SKM-1 treated with dmso at 0.1 percent for 144 hours (cell line): ENCODE data around the gene PODXL.
A peak's percentile ranks its signal among the peaks of the same experiment; 100 is the strongest.

Experiments used
- DNase-seq: peaks from one replicate; lab custom pipeline; 2025; ENCODE audit not compliant: unreplicated experiment; lab: John Stamatoyannopoulos, UW

Gene PODXL

DNA sequence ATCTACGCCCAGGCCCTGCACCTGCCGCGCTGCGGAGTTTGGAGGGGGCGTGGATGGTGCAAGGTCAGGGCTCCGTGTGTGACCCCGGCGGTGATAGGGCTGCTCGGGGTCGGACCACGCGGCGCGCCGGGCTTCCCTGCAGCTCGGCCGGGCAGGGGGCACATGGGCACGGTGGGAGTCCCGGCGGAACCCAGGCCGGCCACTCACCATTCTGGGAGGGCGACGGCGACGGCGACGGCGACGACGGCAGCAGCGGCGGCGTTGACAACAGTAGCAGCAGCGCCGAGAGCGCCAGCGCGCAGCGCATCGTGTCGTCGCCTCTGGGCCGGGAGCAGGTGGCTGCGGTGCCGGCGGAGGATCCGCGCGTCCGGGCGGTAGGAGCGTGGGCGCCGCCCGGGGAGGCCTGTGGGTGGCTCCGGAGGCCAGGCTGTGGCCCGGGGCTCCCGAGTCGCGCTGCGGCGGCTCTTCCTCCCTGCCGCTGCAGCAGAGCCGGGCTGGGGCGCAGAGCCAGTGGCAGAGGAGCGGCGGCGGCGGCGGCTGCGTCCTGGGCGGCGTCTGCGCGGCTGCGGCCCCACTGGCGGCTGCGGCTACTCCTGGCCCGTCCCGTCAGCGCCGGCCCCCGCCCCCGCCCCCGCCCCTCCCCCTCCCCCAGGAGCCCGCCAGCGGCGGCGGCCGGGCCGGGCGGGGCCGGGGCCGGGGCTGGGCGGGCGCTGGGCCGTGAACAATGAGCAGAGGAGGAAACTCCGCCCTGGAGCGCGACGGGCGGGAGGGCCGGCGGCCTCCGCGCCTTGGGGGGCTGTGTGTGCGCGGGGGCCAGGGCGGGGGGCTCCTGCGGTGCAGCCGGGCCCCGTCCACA is at the start of gene PODXL:
Gene PODXL (minus strand): TSS at position 576 of the 856 bp plus-strand sequence. CDS start 269 bp downstream, at position 307.
- peak; percentile 75 for DNase-seq

DNA sequence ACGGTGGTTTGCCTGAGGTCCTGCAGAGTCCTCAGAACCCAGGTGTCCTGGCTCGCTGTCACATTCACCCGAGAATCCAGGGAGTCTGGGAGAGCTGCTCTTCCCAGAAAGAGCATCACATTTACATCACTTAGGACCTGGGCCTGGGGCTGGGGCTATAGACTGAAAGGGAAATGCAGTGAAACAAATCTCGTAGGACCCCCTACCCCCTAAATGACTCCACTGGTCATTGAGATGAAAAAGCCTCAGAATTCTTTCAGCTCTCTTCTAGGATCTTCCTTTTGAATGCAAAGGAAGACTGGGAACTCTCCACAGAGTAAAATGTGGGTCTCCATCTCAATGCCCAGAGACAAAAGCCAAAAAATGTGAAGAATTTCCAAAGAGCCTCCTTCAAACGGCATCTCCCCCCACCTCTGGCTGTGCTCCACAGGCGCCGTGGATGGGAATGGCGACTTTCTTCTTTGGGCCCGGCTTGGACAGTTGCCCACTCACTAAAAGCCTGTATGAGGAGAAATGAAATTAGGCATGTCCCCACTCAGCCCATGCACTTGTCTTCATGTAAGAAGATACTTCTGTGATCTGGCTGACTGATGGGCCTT is 49.0 kb upstream of the PODXL start:
- DNase-seq: no peak

DNA sequence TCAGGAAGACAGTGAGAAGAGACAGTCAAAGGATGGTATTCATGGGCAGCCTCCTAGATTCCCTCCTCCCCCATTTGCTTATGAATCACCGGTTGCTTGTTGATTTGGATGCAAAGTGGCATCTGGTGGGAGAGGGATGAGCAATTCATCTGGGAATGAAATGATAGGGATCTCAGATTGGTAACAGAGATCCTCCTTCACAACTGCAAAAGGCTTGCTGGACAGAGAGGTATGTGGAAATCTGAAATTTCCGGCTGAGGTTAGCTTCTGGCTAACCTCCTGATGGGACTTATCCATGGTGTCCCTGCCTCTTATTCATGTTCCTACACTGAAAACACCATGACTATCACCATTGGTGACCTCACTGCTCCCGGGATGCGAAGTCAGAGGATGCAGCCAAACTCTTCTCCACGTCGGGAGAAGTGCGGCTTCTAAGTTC is 48.4 kb upstream of the PODXL start:
- DNase-seq: no peak

DNA sequence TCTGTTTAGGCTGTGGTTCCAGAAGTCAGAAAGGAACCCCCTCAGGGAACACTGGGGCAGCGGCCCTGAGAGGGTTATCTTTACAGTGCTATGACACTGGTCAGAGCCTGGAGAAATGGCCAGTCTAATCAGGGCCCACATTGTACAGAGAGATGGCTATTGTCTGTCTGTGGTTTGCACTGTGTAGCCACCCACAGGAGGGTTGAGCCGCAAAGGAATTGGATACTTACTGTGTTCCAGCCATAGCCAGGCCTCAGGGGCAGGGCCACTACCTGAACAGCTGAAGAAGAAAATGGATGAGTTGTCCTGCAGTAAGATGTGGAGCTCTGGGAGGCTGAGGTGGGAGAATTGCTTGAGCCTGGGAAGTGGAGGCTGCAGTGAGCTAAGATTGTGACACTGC is 47.5 kb upstream of the PODXL start:
- no peak for DNase-seq

DNA sequence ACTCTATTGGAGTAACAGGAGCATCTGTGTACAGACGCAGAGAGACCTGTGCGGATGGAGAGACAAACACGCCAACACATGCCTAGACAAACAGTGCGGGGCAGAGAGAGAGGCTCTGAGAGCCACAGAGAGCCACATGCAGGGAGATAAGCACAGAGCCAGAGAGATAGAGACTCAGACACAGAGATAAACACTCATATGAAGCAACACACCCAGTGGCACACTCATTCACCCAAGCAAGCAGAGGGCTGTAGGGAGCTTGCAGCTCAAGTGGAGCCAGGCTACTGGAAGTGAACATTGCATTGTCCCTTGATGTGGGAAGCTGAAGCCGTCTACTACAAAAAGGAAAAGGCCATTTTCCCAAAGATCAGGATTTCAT is 46.6 kb upstream of the PODXL start:
- DNase-seq: no peak

DNA sequence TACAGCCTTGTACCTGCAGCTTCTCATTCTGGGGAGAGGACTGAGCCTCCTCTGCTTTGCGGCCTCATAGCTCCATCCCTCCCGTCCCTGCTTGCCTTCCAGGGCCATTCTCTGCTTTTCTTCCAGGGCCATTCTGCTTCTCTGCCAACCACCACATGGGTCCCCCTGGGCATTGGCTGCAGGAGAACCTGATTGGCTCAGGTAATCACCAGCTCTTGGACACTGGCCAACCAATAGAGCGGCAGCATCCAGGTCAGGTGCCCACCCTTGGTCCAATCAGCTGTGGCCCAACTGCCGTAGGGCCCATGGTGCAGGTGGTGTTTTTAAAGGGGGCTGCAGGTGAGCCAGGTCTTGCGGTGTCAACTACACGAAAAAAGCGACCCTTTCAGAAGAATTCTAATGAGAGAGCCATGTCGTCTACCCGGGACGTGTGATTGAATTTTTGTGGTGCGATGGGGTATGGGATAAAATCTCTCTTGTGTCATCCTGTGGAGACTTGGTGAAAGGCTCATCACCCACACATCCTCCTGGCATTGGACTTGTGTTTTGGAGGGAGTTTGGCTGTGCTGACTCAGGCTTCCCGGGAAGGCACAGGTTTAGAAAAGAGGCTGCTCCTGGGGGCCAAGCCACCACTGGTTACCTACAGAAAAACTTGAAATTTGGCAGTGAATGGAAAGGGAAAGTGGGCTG is 46.0 kb upstream of the PODXL start:
- no peak for DNase-seq

DNA sequence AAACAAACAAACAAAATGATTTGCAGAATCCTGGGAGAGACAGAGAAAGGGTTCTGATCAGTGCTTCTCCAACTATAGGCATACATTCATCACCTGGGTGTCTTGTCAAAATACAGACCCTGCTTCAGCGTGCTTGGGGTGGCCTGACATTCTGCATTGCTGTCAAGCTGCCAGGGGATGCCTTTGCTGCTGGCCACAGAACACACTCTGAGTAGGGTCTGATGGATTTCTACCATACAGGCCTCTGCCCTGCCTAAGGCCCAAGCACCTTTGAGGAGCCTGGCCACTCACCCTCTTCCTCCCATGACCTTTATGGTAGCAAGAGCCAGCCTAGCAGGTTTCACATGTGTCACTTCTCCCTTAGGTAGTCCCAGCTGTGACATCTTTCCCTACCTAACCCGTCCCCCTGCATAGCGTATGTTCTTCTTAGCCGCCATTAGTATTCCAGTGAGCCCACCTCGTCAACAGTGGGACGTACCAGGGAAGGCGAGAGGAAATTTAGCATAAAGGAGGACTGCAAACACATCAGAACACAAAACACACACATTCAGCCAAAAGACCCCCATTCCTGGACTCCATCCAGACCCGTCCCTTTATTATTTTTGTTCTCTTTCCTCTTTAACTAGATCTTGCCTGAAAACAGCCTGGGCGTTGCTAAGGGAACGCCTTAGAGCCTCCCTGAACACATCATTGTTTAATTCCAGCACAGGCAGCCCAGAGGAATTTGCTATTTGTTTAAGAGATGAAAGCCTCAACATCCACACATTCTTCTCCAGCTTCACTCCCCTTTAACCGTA is 43.9 kb upstream of the PODXL start:
- DNase-seq: no peak

DNA sequence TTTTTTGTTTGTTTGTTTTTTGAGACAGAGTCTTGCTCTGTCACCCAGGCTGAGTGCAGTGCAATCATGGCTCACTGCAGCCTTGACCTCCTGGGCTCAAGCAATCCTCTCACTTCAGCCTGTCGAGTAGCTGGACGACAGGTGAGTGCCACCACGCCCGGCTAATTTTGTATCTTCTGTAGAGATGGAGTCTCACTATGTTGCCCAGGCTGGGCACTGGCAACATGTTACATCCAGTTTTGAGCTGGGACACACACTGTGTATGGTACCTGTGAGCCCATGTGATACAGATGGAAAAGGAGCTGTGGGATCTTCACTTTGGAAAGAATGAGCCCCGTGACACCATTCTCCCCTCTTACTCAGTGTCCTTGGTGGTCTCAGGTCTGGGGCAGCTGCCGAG is 40.4 kb upstream of the PODXL start:
- DNase-seq: no peak

DNA sequence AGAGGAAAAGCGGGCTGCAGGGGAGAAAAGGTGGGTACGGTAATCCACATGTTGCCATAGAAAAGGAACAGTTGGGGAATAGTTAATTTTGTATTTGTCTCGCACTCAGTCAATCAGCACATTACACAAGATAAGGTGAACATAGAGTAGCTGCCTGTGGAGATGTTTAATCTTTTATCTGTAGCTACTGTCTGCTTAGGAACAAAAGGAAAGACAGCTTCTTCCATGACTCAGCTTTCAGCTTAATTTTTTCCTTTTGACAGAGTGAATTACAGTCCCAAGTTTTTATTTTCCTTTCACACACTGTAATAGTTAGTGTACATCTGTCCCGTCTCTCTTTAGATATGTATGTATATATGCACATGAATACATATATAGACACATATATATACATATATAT is 39.3 kb upstream of the PODXL start:
- DNase-seq: no peak

DNA sequence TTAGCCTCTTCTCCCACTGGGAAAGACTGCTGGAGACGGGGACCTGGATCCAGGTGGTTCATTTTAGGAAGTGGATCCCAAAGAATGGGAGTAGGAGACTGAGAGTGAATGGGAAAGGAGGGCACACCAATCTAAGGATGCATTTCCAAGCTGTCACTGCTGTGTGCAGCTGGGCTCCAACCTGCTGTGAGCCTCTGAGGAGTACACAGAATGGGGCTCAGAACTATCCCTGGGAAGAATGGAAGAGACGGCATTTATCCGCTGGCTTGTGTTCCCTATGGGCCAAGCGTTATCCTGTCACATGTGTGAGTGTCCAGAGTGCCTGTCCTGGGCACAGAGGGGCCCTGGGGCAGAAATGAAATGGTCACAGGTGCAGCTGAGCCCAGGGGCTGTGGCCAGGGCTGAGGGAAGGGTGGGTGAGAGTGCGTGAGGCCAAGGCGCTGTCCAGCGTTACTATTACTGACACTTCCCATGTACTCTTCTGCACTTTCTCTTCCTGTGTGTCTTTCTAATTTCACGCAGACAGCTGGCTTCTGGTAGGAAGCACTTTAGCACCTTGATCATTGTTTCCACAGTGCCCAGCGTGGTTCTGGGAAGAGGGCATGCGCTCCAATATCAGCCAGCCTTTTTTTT is 35.4 kb upstream of the PODXL start:
- no peak for DNase-seq

DNA sequence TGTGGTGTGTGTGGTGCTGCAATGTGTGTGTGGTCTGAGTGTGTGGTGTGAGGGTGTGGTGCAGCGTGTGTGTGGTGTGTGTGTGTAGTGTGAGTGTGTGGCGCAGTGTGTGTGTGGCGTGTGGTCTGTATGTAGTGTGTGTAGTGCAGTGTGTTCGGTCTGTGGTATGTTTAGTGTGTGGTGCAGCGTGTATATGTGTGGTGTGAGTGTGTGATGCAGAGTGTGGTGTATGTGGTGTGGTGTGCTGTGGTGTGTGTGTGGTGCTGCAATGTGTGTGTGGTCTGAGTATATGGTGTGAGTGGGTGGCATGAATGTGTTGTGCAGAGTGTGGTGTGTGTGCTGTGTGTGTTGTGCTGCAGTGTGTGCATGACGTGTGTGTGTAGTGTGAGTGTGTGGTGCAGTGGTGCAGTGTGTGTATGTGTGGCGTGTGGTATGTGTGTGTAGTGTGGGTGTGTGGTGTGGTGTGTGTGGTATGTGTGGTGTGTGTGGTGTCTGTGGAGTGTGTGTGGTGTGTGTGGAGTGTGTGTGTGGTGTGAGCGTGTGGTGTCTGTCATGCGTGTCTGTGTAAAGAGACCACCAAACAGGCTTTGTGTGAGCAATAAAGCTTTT is 31.0 kb upstream of the PODXL start:
- no peak for DNase-seq

DNA sequence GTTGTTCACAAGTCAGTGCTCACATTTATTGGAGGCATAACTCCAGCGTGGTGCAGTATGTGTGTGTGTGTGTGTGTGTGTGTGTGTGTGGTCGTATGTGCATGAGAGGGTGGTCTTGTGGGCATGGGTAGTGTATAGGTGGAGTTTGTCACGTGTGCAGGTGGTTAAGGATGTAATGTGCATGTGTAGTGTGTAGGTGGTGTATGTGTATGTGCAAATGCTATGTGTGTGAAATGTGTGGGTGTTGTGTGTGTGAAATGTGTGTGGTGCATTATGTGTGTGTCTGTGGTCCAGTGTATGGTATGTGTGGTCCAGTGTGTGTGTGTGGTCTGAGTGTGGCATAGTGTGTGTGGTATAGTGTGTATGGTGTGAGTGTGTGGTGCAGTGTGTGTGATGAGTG is 30.3 kb upstream of the PODXL start:
- DNase-seq: no peak

DNA sequence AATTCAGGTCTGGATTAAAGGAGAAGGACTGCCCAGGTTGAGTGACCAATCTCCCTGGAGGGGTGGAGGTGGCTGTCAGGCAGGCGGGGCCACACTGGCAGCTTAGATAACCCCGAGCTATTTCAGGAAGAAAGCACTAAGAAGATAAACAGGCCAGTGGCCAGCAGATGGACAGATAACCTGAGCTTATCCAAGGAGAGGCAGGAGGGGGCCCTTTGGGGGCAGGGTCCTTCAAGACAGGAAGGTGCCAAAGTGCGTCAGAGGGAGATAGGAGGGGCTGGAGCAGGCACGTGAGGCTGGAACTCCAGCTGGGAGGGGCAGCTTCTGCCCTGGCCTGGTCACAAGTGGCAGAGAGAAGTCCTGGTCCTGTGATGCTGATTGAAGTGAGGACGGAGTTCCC is 29.8 kb upstream of the PODXL start:
- no peak for DNase-seq

DNA sequence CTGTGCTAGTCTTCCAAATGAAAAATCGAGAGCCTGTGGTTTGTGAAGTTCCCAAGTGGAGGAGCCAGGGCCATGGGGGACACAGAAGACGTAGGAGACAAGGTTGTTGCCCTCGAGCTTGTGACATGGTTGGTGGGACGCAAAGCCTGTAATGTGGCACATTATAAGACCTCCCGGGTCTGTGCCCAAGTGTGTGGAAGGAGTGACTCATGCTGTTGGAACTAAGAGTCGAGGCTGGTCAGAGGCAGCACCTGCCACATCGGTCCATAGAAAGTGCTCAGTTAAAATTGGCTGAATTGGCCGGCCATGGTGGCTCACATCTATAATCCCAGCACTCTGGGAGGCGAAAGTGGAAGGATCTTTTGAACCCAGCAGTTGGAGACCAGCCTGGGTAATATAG is 27.0 kb upstream of the PODXL start:
- DNase-seq: no peak

DNA sequence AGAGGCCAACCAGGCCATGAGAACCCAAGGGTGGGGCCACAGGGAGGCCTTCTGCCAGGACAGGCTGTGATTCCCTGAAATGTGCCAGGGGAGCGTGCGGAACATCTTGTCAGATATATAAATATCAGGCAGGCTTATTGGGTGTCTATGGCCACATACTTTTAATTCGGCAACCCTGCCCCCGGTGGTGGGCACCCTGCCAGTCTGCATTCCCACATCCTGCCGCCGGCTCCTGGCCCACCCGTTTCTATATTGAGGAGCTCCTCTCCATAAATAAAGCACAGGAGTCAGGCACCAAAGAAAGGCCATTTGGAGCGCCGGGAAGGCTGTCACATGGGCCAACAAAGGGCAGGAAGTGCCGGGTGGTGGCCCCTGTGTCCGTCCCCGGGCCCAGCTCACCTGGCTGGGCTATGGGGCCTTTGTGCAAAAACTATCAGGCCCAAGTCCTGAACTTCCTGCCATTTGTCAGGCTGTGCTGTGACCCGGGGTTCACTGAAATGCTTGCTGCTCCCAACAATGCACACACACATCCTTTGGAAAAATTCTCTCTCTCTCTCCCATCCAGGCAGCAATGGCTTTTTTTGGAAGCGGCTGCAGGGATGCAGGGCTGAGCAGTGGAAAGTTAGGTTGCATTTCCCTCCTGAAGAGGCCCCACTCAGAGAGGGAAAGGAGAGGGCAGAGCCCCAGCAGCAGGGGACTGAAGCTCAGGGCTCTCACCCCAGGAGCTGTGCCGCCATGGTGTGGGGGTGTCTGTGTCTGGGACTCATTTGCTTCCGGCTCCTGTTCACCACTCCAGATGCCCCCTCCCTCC is 25.0 kb upstream of the PODXL start:
- no peak for DNase-seq

DNA sequence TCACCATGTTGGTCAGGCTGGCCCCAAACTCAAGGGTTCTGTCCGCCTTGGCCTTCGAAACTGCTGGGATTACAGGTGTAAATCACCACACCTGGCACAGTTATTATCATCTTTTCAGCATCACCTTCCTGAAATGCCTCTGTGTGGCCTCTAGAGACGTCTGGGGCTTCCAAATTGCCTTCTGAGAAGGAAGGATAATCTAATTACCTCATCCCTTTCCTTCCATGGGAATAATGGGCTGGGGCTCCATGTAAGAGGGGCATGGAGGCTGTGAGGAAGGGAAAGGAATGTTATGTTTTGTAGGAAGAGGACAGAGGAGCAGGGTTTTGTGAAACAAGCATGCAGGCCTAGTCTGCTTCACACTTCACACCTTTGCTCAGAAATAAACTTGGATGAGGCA is 22.2 kb upstream of the PODXL start:
- no peak for DNase-seq

DNA sequence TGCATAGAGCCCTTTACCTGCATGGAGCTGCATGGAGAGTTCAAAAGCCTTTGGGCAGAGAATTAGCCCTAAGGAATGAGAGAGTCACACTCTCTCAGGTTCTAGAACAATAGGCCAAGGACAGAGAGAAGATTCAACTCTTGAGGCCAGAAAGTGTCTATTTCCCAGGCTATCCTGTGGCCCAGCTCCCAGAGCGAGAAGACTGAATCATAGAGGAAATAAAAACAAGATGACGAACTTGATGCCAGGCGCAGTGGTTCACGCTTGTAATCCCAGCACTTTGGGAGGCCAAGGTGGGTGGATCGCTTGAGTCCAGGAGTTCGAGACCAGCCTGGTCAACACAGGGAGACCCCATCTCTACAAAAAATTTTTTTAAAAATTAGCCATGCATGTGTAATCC is 18.3 kb upstream of the PODXL start:
- DNase-seq: no peak

DNA sequence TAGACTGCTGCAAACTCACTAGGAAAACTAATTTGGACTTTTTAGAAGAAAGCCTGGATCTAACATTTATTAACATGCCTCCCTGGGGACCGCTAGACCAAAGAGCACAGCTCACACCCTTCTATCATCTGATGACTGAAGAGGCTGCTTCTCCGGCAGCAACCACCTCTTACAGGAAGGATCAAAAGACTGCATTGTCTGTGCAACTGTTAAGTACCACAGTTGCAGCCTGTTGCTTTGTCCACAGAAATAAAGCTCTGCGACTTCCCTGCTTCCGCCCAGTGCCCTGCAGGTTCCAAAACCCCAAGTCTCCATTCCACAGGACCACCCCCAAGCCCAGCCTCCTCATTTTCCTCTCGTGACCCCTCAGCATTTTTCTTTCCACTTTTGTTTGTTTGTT is 14.0 kb upstream of the PODXL start:
- no peak for DNase-seq

DNA sequence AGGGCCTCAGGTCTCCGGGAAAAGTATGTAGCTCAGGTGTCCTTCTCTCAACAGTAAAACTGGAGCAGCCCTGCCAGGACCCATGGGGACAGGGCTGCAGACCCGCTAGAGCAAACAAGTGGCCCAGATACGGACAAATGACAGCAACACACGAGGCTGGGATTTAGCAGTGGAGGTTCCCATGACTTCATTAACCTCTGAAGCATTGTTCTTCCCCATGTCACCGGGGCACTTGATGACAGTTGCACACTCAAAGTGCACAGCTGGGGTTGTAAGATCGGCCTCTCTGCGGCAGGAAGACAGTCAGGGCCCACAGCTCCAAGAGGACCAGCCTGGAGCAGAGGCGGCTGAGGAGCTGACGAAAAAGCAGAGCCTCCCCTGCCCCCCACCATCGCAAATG is 12.5 kb upstream of the PODXL start:
- no peak for DNase-seq

DNA sequence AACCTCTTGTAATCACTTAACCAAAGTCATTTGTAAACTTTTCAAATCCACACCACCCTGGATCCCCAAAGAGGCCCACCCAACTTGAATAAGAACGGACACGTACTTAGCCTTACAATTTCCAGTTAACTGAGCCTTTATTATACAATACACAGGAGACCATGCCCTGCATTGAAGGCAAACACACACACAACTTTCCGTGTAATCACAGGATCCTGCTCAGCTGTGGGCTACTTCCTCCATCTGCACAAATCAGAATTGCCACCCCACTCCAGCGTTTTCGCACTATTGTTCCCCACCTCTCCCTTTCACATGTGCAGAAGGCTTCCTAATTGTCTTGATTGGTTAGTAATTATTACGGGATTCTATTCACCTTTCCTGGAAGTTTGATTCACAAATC is 12.1 kb upstream of the PODXL start:
- no peak for DNase-seq
